Mesenchymal stem cell (in vitro differentiated cells and primary cell): ENCODE data around the gene LRRC74A.
"Not testable (repeated sequence)": the region's sequence is repeated elsewhere in the genome, so short reads cannot be mapped to it uniquely, and the experiment has no call there.

Experiments used
- DNase-seq: peaks from one replicate; pipeline ENCODE4 v3.0.0-alpha.2; 2013
- H2AFZ ChIP-seq: one replicate; pipeline ENCODE4 v1.6.1; 2013; ENCODE audit warnings: low read depth, mild to moderate bottlenecking, control low read depth, inconsistent platforms, low read length, moderate library complexity
- H2AK5ac ChIP-seq: 2 replicates; pipeline ENCODE4 v1.6.1; 2013; ENCODE audit warnings: low read length, moderate library complexity, mild to moderate bottlenecking, inconsistent platforms; ENCODE audit not compliant: severe bottlenecking
- H2BK120ac ChIP-seq: one replicate; pipeline ENCODE4 v1.6.1; 2013; ENCODE audit warnings: low read depth, mild to moderate bottlenecking, inconsistent platforms, low read length, moderate library complexity
- H2BK12ac ChIP-seq, 2 experiments: one replicate each; pipeline ENCODE4 v1.6.1; 2013; ENCODE audit warnings: inconsistent platforms in 2 of 2, low read length in 2 of 2, mild to moderate bottlenecking in 2 of 2, moderate library complexity in 2 of 2, control low read depth in 1 of 2
- H2BK15ac ChIP-seq: one replicate; pipeline ENCODE4 v1.6.1; 2013; ENCODE audit warnings: mild to moderate bottlenecking, low read depth, inconsistent platforms; ENCODE audit not compliant: poor library complexity, severe bottlenecking
- H2BK5ac ChIP-seq: 2 replicates; pipeline ENCODE4 v1.6.1; 2013; ENCODE audit warnings: low read depth, mild to moderate bottlenecking, low read length, control low read depth, inconsistent platforms; ENCODE audit not compliant: poor library complexity, severe bottlenecking
- H3K14ac ChIP-seq, 2 experiments: one replicate each; pipeline ENCODE4 v1.6.1; 2013; ENCODE audit warnings: inconsistent platforms in 2 of 2, low read length in 2 of 2, control low read depth in 1 of 2, mild to moderate bottlenecking in 1 of 2, moderate library complexity in 1 of 2
- H3K18ac ChIP-seq, 2 experiments: one replicate each; pipeline ENCODE4 v1.6.1; 2013; ENCODE audit warnings: inconsistent platforms in 2 of 2, low read length in 2 of 2, control low read depth in 1 of 2, low read depth in 1 of 2, mild to moderate bottlenecking in 1 of 2
- H3K23ac ChIP-seq, 2 experiments: one replicate each; pipeline ENCODE4 v1.6.1; 2013; ENCODE audit warnings: inconsistent platforms in 2 of 2, low read length in 2 of 2, mild to moderate bottlenecking in 2 of 2, moderate library complexity in 2 of 2, control low read depth in 1 of 2
- H3K27ac ChIP-seq: 2 replicates; pipeline ENCODE4 v1.5.1; 2013; ENCODE audit warnings: mild to moderate bottlenecking, moderate library complexity, low read length, control low read depth, inconsistent platforms; ENCODE audit not compliant: poor library complexity, severe bottlenecking
- H3K27me3 ChIP-seq, 2 experiments: 2 replicates each; pipeline versions ENCODE4 v1.6.1 to v1.7.0; 2013; ENCODE audit warnings: low read length in 2 of 2, mild to moderate bottlenecking in 2 of 2, moderate library complexity in 2 of 2, control low read depth in 1 of 2, inconsistent platforms in 1 of 2; ENCODE audit not compliant: control insufficient read depth in 1 of 2, insufficient read depth in 1 of 2
- H3K36me3 ChIP-seq, 2 experiments: 2 replicates each; pipeline versions ENCODE4 v1.6.1 to v1.7.0; 2013; ENCODE audit warnings: low read length in 2 of 2, control low read depth in 1 of 2, inconsistent platforms in 1 of 2, low read depth in 1 of 2, mild to moderate bottlenecking in 1 of 2; ENCODE audit not compliant: insufficient read depth in 2 of 2, control insufficient read depth in 1 of 2
- H3K4ac ChIP-seq, 2 experiments: one replicate each; pipeline ENCODE4 v1.6.1; 2013; ENCODE audit warnings: inconsistent platforms in 2 of 2, low read length in 2 of 2, mild to moderate bottlenecking in 2 of 2, moderate library complexity in 2 of 2, control low read depth in 1 of 2, low read depth in 1 of 2
- H3K4me1 ChIP-seq: 2 replicates; pipeline ENCODE4 v1.6.1; 2013; ENCODE audit warnings: low read depth, low read length, control low read depth; ENCODE audit not compliant: control insufficient read depth, insufficient read depth
- H3K4me2 ChIP-seq: 2 replicates; pipeline ENCODE4 v1.6.1; 2013; ENCODE audit warnings: low read length, mild to moderate bottlenecking, inconsistent platforms; ENCODE audit not compliant: poor library complexity, severe bottlenecking
- H3K4me3 ChIP-seq, 2 experiments: 2 replicates each; pipeline versions ENCODE4 v1.5.1 to v1.7.0; 2013; ENCODE audit warnings: low read length in 2 of 2, mild to moderate bottlenecking in 2 of 2, control low read depth in 1 of 2, low read depth in 1 of 2; ENCODE audit not compliant: insufficient read depth in 1 of 2
- H3K79me1 ChIP-seq: replicated peaks from 2 replicates; pipeline ENCODE4 v1.6.1; 2013; ENCODE audit warnings: mild to moderate bottlenecking, control low read depth, low read length, inconsistent platforms; ENCODE audit not compliant: poor library complexity, severe bottlenecking
- H3K9ac ChIP-seq: 2 replicates; pipeline ENCODE4 v1.7.0; 2013; ENCODE audit warnings: mild to moderate bottlenecking, low read length, moderate library complexity
- H3K9me3 ChIP-seq: 2 replicates; pipeline ENCODE4 v1.7.0; 2013; ENCODE audit warnings: mild to moderate bottlenecking, low read length; ENCODE audit not compliant: control insufficient read depth
- H4K8ac ChIP-seq: one replicate; pipeline ENCODE4 v1.6.1; 2013; ENCODE audit warnings: inconsistent platforms, mild to moderate bottlenecking, low read length, moderate library complexity
- H4K91ac ChIP-seq: one replicate; pipeline ENCODE4 v1.6.1; 2013; ENCODE audit warnings: mild to moderate bottlenecking, low read length, inconsistent platforms
- WGBS: methylation state at CpG from one replicate; pipeline ENCODE4 v1.1.7; 2013; ENCODE audit warnings: mixed read lengths; 5-methylcytosine and 5-hydroxymethylcytosine counted together

Gene LRRC74A

DNA sequence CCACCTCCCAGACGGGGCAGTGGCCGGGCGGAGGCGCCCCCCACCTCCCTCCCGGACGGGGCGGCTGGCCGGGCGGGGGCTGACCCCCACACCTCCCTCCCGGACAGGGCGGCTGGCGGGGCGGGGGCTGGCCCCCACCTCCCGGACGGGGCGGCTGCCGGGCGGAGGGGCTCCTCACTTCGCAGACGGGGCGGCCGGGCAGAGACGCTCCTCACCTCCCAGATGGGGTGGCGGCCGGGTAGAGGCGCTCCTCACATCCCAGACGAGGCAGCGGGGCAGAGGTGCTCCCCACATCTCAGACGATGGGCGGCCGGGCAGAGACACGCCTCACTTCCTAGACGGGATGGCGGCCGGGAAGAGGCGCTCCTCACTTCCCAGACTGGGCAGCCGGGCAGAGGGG, 71.8 kb downstream of the LRRC74A start:
- H3K18ac ChIP-seq, H3K23ac ChIP-seq, H2BK15ac ChIP-seq, H3K4me2 ChIP-seq, H3K9ac ChIP-seq, H3K4ac ChIP-seq, H2BK120ac ChIP-seq, H2AK5ac ChIP-seq, H2BK12ac ChIP-seq, H3K14ac ChIP-seq, H4K91ac ChIP-seq, H4K8ac ChIP-seq, H2BK5ac ChIP-seq, H3K79me1 ChIP-seq, H3K9me3 ChIP-seq, H3K4me1 ChIP-seq, H3K4me3 ChIP-seq, H3K36me3 ChIP-seq, H3K27ac ChIP-seq, H2AFZ ChIP-seq, H3K27me3 ChIP-seq, DNase-seq: not testable (repeated sequence)
- WGBS, result 99% methylated on average over 20 of the region's 37 CpGs

DNA sequence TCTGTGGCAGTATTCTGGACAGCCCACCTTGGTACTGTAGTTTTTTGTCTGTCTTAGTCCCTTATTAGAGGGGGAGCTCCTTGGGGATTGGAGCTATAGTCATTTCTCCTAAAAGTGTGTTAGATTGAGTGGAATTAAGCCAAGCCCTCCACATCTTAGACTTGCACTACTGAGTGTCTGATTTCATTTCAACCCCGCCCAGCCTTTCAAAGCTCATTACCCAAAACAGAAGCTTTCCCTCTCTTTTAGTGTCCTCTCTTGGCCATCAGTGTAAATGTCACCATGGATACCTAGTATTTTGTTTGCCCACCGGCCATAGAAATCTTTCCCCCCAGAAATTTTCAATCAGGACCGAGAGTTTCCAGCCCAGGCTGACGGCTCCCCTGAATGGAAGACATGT, 74.5 kb downstream of the LRRC74A start:
- H3K4me3 ChIP-seq, result no peak overlapping the region
- H3K79me1 ChIP-seq, result no peaks in the 10 kb centered on the region
- no peak overlapping the region for H2AFZ ChIP-seq
- no peak for DNase-seq
- no peak overlapping the region for H3K4ac ChIP-seq
- H3K14ac ChIP-seq, result peak overlapping the region in 1 of 2 experiments; percentile 12
- no peak overlapping the region for H3K23ac ChIP-seq
- WGBS, result 97% methylated on average over 4 of the region's 4 CpGs
- no peaks in the 10 kb centered on the region for H3K27me3 ChIP-seq
- H2AK5ac ChIP-seq, result no peak overlapping the region
- no peak overlapping the region for H3K27ac ChIP-seq
- no peak overlapping the region for H4K91ac ChIP-seq
- no peak overlapping the region for H3K18ac ChIP-seq
- H2BK5ac ChIP-seq, result no peak overlapping the region
- H2BK15ac ChIP-seq, result no peak overlapping the region
- H2BK120ac ChIP-seq, result no peak overlapping the region
- no peak overlapping the region for H2BK12ac ChIP-seq
- H4K8ac ChIP-seq, result no peak overlapping the region
- no peaks in the 10 kb centered on the region for H3K36me3 ChIP-seq
- no peaks in the 10 kb centered on the region for H3K9me3 ChIP-seq
- H3K4me2 ChIP-seq, result no peak overlapping the region
- peaks cover 11% of the 10 kb centered on the region for H3K4me1 ChIP-seq
- H3K9ac ChIP-seq, result no peak overlapping the region

DNA sequence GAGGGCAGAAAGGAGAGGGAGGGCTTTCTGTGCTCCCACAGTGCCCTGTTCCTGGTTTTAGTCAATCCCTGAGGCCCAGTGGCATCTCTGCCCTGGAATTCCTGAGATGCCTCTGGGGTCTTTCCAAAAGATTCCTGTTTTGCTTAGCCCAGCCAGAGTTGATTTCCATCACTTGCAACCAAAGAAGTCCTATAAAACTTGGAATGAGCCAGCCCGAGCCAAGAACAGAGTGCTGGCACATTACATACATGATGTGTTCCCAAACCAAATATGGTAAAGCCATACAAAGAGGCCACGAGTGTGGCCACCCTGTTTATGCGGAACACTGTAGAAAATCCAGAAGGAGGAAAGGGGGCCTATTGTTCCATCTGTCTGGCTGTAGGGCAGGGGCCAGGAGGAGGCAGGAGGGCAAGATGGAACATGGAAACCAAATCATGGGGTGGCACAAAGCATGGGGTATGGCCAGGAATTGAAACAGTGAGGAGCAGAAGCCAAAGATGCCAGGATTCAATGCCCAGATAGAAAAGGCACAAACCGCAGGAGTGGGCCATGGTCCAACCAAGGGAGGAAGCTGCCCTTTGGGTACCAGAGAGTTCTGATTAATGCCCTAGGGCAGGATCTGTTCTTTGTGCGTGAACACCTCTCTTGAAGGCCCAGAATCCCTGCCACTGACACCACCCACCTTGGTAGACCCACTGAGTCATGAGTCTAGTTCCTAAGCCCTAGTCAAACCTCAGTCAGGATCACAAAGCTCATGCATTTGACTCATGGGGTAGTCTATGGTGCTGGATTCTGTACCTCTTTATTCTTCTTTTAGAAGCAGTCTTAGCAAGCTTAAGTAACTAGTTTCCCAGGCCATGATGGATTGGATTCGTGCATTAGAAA, 75.2 kb downstream of the LRRC74A start:
- no peaks in the 10 kb centered on the region for H3K27me3 ChIP-seq
- peak overlapping the region; percentile 17 for H2AK5ac ChIP-seq
- H2BK12ac ChIP-seq, result no peak overlapping the region
- no peak overlapping the region for H3K18ac ChIP-seq
- H3K4ac ChIP-seq, result no peak overlapping the region
- peak overlapping the region in 1 of 2 experiments; percentile 26 for H3K14ac ChIP-seq
- no peaks in the 10 kb centered on the region for H3K36me3 ChIP-seq
- H3K9ac ChIP-seq, result no peak overlapping the region
- H3K4me2 ChIP-seq, result no peak overlapping the region
- H3K4me3 ChIP-seq, result no peak overlapping the region
- no peaks in the 10 kb centered on the region for H3K9me3 ChIP-seq
- 85% methylated on average over 6 of the region's 6 CpGs for WGBS
- peaks cover 14% of the 10 kb centered on the region for H3K4me1 ChIP-seq
- no peak for DNase-seq
- no peak overlapping the region for H2BK5ac ChIP-seq
- H2BK15ac ChIP-seq, result no peak overlapping the region
- peak overlapping the region in 1 of 2 experiments; percentile 9 for H3K23ac ChIP-seq
- no peaks in the 10 kb centered on the region for H3K79me1 ChIP-seq
- no peak overlapping the region for H4K8ac ChIP-seq
- no peak overlapping the region for H4K91ac ChIP-seq
- no peak overlapping the region for H3K27ac ChIP-seq
- H2AFZ ChIP-seq, result no peak overlapping the region
- no peak overlapping the region for H2BK120ac ChIP-seq

DNA sequence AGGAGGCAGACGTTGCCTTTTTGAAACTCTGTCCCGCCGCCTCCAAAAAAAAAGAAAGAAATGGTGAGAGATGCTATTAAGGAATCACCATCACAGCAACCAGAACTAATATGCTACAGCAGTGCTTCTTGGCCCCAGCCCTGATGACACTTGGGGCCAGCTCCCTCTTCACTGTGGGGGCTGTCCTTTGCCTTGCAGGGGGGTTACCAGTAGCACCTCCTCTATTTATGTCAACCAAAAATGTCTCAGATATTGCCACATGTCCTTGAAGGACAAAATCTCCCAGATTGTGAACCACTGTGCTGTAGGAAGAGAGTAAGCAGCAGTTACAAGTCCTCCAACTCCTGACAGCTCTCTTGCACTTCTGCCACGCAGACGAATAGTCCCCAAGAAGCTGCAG, 76.4 kb downstream of the LRRC74A start:
- Histone ChIP-seq H2BK120ac (no peak overlapping the region), H2AFZ (no peak overlapping the region), H3K18ac (peak overlapping the region in 1 of 2 experiments; percentile 55), H3K36me3 (no peaks in the 10 kb centered on the region), H2BK5ac (no peak overlapping the region), H2BK12ac (peak overlapping the region; percentile 21 to 28), H3K27me3 (no peaks in the 10 kb centered on the region), H3K23ac (peak overlapping the region in 1 of 2 experiments; percentile 14), H4K8ac (no peak overlapping the region), H3K14ac (no peak overlapping the region), H3K4me2 (no peak overlapping the region), H3K4me1 (peaks cover 14% of the 10 kb centered on the region), H3K27ac (no peak overlapping the region), H3K4ac (no peak overlapping the region), H3K79me1 (no peaks in the 10 kb centered on the region), H3K4me3 (no peak overlapping the region), H3K9me3 (no peaks in the 10 kb centered on the region), H4K91ac (no peak overlapping the region), H2AK5ac (peak overlapping the region; percentile 23), H2BK15ac (peak overlapping the region; percentile 84), H3K9ac (peak overlapping the region; percentile 11)
- DNase-seq, result no peak
- WGBS, result 87% methylated on average over 5 of the region's 5 CpGs
